HTERT RPE-1 (cell line): ENCODE measurements around the gene CREB3.

Source experiments
- in situ Hi-C: fragments of 300-500 bp; cut with MboI; formaldehyde crosslinking; loops from 4 replicates; pipeline ENCODE4 v1.14.3; 2020; ENCODE audit warnings: low sequenced_read_pairs

CREB3 gene

GRCh38 chr9:35725362-35725761 is 7.1 kb upstream of the CREB3 start:
- in situ Hi-C loops, result no loop called here

DNA sequence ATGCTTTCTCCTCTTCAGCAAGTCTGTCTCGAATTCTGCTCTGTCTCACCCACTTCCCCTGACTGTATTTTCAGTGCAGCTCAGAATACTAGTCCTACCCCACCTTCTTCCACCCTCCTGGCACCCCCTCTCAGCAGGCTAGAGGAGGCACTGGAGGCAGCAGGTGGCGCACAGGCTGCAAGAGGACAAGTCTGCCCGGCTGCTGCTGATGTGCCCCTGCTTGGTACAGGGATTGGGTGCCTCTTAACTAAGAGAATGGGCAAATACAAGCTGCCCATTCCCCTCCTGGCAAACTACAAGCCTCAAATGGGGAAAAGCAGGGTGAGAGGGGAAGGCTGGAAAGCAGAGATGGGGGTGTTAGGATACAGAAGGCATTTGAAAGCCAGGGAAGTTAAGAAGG is 5.5 kb upstream of the CREB3 start:
- in situ Hi-C loops, result no loop called here

DNA sequence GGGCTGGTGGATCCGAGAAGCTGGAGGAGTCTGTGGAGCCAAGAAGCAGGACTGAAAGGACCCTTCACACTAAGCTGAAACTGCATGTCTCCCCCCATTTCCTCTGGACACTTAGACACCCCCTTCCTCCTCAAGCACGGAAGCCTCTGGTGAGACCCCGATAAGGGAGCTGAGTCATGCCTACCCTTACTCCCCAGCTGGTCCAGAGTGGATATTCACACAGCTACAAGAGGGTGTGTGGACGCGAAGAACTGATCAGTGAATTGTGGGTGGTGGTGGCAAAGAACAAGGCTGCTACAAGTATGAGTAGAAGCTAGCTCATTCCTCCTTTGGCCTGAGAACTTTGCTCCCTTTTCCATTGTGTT is 4.8 kb upstream of the CREB3 start:
- in situ Hi-C loops, result no loop called here

DNA sequence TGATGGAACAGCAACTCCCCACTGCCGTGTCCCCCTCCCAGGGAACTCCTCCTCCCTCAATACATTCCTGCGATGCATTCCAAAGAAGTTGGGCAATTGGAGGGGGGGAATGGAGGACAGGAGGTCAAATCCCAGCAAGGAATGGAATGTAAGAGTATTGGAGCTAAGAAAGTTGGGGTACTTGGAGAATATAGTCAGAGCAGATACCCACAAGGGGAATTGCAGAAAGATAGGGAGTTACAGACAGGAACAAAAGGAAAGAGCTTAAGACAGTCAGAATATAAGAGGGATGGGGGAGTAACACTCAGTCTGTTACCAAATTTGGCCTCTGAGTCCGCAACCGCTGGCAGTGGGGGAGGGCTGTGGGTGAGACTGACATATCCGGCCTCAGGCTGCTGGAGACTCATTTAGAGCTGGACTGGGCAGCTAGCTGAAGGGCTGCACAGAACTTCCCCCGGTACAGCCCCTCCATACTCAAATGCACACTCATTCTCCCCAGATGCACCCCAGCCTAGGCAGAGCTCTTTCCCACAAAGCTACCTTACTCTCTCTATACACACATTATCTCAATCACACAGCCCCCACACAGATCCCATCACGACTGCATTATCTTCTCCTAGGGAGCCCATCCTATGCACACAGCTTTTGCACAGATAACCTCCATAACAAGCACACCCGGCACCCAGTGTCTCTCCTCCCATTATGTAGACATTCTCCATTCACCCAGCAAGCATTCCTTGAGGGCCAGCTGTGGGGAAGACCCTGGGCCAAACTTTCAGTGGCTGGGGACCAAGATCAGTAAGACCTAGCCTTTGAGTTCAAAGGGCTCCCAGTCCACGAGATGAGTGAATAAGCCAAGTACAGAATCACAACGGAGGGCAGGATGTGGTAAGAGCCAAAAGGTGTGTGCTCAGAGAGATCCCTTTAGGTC is 4.2 kb upstream of the CREB3 start:
- in situ Hi-C loops, result no loop called here

GRCh38 chr9:35729101-35729500 is 3.4 kb upstream of the CREB3 start:
- in situ Hi-C loops, result no loop called here

DNA sequence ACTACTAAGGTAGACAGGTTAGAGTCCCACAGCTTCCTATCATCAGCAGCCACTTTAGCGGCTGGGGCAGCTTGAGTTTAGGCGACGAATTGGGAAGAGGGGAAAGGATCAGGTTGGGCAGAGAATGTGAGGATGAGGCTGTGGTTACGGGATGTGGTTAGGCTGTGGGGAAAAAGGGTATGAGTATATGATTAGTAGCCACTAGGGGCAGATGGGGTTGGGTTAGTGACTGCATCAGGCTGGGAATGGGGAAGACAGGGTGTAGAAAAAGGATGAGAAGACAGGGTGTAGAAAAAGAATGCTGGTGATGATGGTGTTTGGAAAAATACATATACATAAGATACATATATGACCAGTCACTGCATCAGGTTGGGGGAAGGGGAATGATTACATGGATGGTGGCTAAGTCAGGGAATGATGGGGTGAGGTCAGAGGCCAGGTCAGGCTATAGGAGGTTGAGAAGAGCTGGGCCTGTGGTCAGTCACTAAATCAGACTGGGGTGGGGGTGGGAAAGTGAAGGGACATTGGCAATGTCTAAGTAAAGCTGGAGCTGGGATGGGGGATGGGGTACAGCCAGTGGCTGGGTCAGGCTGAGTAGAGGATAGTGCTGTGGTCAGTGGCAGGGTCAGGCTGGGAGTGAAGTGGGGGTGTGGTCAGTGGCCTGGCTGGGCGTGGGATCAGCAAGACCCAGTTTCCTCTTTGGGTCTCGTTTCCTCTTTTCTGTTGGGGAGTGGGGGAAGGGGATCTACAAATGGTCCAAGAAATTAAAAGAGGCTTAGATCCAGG is 2.6 kb upstream of the CREB3 start:
- in situ Hi-C loops, result no loop called here

GRCh38 chr9:35730486-35730854 is 2.0 kb upstream of the CREB3 start:
- in situ Hi-C loops, result no loop called here

- in situ Hi-C loops, result no loop called here
Observed at GRCh38 chr9:35731415-35732184, 866 bp upstream of the CREB3 start.

DNA sequence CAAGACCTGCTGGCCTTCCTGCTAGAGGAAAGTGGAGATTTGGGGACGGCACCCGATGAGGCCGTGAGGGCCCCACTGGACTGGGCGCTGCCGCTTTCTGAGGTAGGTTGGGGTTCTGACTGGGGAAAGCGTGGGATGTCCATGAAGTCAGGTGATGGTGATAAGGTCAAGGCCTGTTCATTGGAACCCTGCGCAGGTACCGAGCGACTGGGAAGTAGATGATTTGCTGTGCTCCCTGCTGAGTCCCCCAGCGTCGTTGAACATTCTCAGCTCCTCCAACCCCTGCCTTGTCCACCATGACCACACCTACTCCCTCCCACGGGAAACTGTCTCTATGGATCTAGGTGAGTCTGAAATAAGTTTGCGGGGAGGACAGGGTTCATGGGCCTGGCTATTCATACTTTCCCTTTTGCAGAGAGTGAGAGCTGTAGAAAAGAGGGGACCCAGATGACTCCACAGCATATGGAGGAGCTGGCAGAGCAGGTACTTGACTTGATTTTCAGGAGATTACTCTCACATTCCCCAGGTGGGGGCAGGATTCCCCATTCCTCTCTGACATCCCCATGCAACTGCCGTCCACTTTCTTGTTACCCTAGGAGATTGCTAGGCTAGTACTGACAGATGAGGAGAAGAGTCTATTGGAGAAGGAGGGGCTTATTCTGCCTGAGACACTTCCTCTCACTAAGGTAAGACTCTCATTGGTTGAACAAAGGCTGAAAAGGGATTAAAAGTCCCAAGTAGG is 505 bp downstream of the CREB3 start:
- in situ Hi-C loops, result no loop called here

GRCh38 chr9:35734096-35734495 is 1.6 kb downstream of the CREB3 start:
- in situ Hi-C loops, result no loop called here

DNA sequence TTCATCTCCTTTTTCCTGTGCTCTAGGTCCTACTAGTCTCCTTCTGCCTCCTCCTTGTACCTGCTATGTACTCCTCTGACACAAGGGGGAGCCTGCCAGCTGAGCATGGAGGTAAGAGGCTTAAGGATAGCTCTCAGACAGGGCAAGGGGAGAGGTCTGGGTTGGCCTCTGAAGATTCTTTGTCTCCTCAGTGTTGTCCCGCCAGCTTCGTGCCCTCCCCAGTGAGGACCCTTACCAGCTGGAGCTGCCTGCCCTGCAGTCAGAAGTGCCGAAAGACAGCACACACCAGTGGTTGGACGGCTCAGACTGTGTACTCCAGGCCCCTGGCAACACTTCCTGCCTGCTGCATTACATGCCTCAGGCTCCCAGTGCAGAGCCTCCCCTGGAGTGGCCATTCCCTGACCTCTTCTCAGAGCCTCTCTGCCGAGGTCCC is 3.8 kb downstream of the CREB3 start:
- in situ Hi-C loops, result no loop called here

GRCh38 chr9:35737143-35737542 is 4.7 kb downstream of the CREB3 start:
- in situ Hi-C loops, result no loop called here

DNA sequence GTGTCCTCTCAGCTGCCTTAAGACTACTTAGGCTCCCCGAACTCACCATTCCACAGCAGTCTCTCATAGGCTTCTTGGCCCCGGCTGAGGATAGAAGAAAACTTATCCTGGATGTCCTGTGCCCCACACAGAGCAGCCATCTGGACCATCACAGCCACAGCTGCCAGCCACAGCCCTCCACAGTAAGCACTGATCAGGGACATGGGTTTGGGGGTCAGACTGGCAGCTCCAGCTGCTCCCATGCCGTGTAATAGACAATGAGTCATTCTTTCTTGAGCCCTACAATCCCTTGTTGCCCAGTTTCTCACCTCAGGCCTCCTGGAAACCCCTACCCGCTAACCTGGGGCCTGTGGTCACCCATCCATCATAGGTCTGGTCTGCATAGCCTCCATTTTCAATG is 5.7 kb downstream of the CREB3 start:
- in situ Hi-C loops, result no loop called here

- in situ Hi-C loops, result no loop called here
Observed at GRCh38 chr9:35738924-35739323, 6.5 kb downstream of the CREB3 start.

GRCh38 chr9:35740243-35740642 is 7.8 kb downstream of the CREB3 start:
- in situ Hi-C loops, result no loop called here

DNA sequence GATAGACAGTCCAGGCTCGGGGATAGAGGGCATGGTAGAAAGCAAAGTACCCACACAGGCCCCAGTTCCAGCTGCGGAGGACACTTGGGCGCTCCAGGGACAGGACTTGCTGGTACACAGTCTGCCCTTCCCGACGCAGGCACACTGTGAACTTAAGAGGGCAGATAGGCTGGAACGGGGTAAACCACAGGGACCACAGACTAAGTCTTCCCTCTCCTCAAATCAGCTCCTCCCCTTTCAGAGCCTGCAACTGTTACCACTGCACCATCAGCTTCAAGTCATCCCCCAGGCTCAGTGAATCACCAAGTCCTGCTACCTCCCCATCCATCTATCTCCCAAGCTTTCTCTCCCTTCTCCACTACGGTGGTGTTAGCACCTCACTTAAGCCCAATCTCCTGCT is 9.3 kb downstream of the CREB3 start:
- in situ Hi-C loops, result no loop called here

DNA sequence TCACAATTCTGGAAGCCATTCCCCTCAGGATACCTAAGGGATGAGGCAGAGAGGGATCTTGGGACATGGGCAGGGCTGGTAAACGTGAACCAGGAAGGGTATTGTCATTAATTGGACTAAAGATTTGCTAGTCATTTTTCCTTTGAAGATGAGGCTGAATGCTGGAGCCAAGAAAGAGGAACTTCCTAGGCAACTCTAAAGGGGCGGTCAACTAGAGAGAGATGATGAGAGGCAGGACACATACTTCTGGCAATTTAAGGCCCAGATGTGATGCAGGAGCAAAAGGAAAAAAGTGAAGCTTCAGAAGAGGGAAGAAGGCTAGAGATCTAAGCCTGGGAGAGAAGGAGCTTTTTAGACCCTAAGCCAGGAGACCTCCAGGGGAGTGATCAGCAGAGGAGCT is 11.0 kb downstream of the CREB3 start:
- in situ Hi-C loops, result no loop called here

DNA sequence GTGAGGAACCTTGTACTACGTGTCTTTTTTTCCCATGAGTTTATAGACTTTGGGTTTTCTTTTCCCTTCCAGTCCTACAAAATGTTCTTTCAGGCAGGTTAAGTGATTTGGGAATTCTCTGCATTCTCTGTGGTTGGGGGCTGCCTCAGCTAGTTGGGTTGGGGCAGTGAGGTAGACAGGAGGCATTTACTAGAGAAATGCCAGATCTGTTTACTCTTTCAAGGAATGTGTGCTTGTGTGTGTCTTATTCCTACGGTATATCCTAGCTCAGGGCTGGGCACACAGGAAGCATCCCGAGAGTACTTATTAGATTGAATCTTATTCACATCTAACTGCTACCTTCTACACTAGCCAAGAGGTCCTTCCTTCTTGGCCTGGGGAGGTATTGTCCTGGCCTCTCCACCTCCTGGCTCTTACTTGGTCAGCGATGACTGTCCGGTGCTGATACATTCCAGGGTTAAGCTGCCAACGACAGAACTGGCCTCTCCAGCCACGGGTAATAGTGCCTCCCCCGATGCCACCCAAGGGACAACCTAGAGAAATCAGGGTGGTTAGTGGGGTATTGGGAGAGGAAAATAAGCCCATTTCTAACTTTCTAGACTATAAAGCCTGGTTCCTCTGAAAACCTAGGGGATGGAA is 11.5 kb downstream of the CREB3 start:
- in situ Hi-C loops, result no loop called here

- in situ Hi-C loops, result no loop called here
Observed at GRCh38 chr9:35745569-35745968, 13.1 kb downstream of the CREB3 start.

GRCh38 chr9:35746583-35746982 is 14.1 kb downstream of the CREB3 start:
- in situ Hi-C loops, result no loop called here
